ENCODE data around the gene LAMTOR4.

DNA sequence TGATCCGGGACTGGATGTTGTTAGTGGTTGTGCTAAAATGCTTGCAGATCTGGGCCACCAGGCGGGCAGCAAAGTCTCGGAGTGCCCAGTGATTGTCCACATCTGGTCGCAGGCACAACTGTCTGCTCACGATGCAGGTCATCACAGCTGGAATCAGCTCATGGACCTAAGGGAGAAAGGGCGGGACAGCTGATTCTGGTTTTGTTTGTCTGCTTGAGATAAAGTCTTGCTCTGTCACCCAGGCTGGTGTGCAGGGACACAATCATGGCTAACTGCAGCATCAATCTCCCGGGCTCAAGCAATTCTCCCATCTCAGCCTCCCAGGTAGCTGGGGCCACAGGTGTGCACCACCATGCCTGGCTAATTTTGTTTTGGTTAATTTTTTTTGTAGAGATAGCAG, 37.6 kb upstream of the LAMTOR4 start:
- TF ChIP-seq CTCF (optimal IDR thresholded peaks at IDR 0.05 in 1 of 3, IDR thresholded peaks at IDR 0.05 in 1 of 3, conservative IDR thresholded peaks at IDR 0.05 in 1 of 3; ENCODE audit: extremely low read depth in 1 of 3, insufficient read depth in 2 of 3, low read length in 3 of 3) (no peak), EZH2 (IDR thresholded peaks at IDR 0.05; ENCODE audit: low read length) (no peak)

All from keratinocyte (primary cell).